K562 (cell line): Measurements from ENCODE around the gene PRRC2A. TPM values are rescaled to one million over a fixed set of nuclear protein-coding genes. Genes with fewer than 3 reads are reported as not detected.

ENCODE experiments used
- EHMT2 ChIP-seq: fragments of 450-650 bp; IDR thresholded peaks from 2 replicates; pipeline ENCODE4 v1.6.1; 2018; ENCODE audit warnings: antibody characterized with exemption
- ETS2 ChIP-seq: IDR thresholded peaks from 2 replicates; pipeline ENCODE4 v1.6.1; 2016; ENCODE audit warnings: borderline replicate concordance, missing genetic modification characterization, mild to moderate bottlenecking, moderate library complexity, missing compliant biosample characterization; ENCODE audit not compliant: poor library complexity, severe bottlenecking
- FOXA1 ChIP-seq: fragments of 450-650 bp; IDR thresholded peaks from 2 replicates; pipeline ENCODE4 v1.6.1; 2016; ENCODE audit warnings: mild to moderate bottlenecking, borderline replicate concordance
- KDM4B ChIP-seq, 2 experiments: fragments of 450-650 bp in 1 of 2; sonication (generic) in 1 of 2; IDR thresholded peaks; 2 replicates each; pipeline ENCODE4 v1.6.1; 2016 to 2017; ENCODE audit warnings: borderline replicate concordance in 2 of 2, antibody characterized with exemption in 1 of 2, low read depth in 1 of 2, mild to moderate bottlenecking in 1 of 2
- NEUROD1 ChIP-seq: fragments of 150-350 bp; IDR thresholded peaks from 2 replicates; pipeline ENCODE4 v1.6.1; 2014; ENCODE audit warnings: borderline replicate concordance, low read length, low read depth; ENCODE audit not compliant: partially characterized antibody
- POLR2B ChIP-seq: fragments of 450-650 bp; IDR thresholded peaks from 2 replicates; pipeline ENCODE4 v1.6.1; 2018; ENCODE audit warnings: low read depth; ENCODE audit not compliant: partially characterized antibody
- POLR2G ChIP-seq: fragments of 200-400 bp; formaldehyde crosslinking; IDR thresholded peaks from 2 replicates; pipeline ENCODE4 v1.6.1; 2017; ENCODE audit warnings: low read depth, mild to moderate bottlenecking, antibody characterized with exemption, low read length, moderate library complexity
- SMAD2 ChIP-seq: fragments of 150-350 bp; IDR thresholded peaks from 2 replicates; pipeline ENCODE4 v1.6.1; 2014; ENCODE audit warnings: low read depth, mild to moderate bottlenecking, low read length
- TRIM25 ChIP-seq: fragments of 450-650 bp; IDR thresholded peaks from 2 replicates; pipeline ENCODE4 v1.7.0; 2016; ENCODE audit warnings: borderline replicate concordance
- ZNF133 ChIP-seq: fragments of 250-450 bp; sonication (Bioruptor Pico); IDR thresholded peaks from 2 replicates; pipeline ENCODE4 v1.4.0; 2020; ENCODE audit warnings: mild to moderate bottlenecking
- ZNF398 ChIP-seq: fragments of 250-450 bp; sonication (Bioruptor Pico); IDR thresholded peaks from 2 replicates; pipeline ENCODE4 v1.8.0; 2021; ENCODE audit warnings: moderate library complexity, mild to moderate bottlenecking, inconsistent platforms
- ZNF644 ChIP-seq: fragments of 200-800 bp; sonication (Bioruptor generic); IDR thresholded peaks from 2 replicates; pipeline ENCODE4 v1.6.1; 2016; ENCODE audit warnings: low read depth, missing genetic modification characterization, missing compliant biosample characterization
- polyA plus RNA-seq, 8 experiments: library from polyadenylated mRNA; depleted of rRNA in 4 of 8; stranded (reverse) in 5 of 8; unstranded in 3 of 8; fragments of >200 nt; fragmentation: Nextera tagmentation in 2 of 8; fragmentation: Illumina TruSeq in 1 of 8; extraction: Ambion mirVana in 2 of 8; extraction: Trizol in 1 of 8; gene quantifications; 2 replicates each; pipeline versions ENCODE4 v1.2.1 to v1.2.3, GENCODE V29; 2011 to 2014; ENCODE audit warnings: inconsistent platforms in 1 of 8, missing spikeins in 1 of 8
- total RNA-seq, 7 experiments: library from RNA; depleted of rRNA in 6 of 7; stranded (reverse); fragments of >200 nt in 6 of 7; fragmentation: Illumina TruSeq in 2 of 7; extraction: Trizol in 2 of 7; gene quantifications; 2 replicates each; pipeline versions ENCODE4 v1.2.1 to v1.2.3, GENCODE V29; 2011 to 2021; ENCODE audit warnings: low replicate concordance in 1 of 7
- TF ChIP-seq, protein P1 (sequence below), 2 experiments: IDR thresholded peaks in 1 of 2; conservative IDR thresholded peaks in 1 of 2; 2 replicates each; pipeline ENCODE4 v1.6.1; 2016; ENCODE audit warnings: low read depth in 2 of 2, mild to moderate bottlenecking in 1 of 2, missing compliant biosample characterization in 1 of 2, missing genetic modification characterization in 1 of 2, moderate library complexity in 1 of 2
- TF ChIP-seq, protein P2 (sequence below), 2 experiments: IDR thresholded peaks; 2 replicates each; pipeline ENCODE4 v1.6.1; 2011; ENCODE audit warnings: borderline replicate concordance in 1 of 2, control low read depth in 1 of 2, low read depth in 1 of 2, low read length in 1 of 2, mild to moderate bottlenecking in 1 of 2, mixed read lengths in 1 of 2, moderate library complexity in 1 of 2; ENCODE audit not compliant: insufficient read depth in 1 of 2, insufficient read length in 1 of 2, poor library complexity in 1 of 2, severe bottlenecking in 1 of 2; ENCODE audit errors: extremely low read depth in 1 of 2
- TF ChIP-seq, protein P3 (sequence below): fragments of 450-650 bp; IDR thresholded peaks from one replicate; pipeline ENCODE4 v1.6.1; 2018; ENCODE audit warnings: mild to moderate bottlenecking, moderate library complexity; ENCODE audit not compliant: partially characterized antibody

The PRRC2A gene
- total and polyA plus RNA-seq, 9 of the 15 experiments (the other 6 are each of a cell fraction or from before 2014, with no cell fraction given), result 1.0 to 332 (median 63.0) TPM

DNA sequence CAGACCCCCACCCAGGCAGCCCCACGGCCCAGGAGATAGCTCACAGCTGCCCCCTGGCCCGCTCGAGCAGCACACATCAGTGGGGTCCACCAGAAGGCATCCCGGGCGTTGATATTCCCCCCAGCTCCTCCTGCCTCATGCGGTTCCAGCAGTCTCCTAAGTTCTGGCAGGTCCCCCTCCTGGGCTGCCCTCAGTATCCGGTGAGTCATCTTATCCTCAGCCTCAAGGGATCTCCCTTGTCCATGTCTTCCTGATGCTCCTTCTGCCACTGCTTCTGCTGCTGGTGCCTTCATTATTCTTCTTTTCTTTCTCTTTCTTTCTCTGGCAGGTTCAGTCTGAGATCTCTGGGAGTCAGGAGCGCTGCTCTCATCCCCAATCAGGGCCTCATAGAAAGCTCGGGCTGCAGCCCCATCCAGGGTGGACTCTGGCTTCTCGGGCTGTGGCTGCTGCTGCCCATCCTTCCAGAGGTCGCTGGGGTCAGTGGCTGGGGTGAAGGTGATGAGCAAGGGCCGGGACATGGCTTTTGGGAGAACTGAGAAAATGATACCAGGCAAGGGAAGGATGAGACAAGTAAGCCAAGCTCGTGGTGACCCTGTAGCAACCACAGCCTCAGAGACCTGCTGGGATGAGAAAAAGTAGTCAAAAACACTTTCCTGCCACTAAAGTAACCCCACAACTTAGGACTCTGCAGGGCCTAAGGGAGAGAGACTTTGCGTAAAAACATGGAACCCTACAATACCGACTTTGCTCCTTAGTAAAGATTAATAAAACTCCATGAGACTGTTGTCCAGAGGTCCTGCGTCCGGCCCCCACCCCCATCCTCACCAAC, 43.7 kb downstream of the PRRC2A start (continued):
- TF ChIP-seq ZNF398 (CRISPR knock-in tag) (no peak), EHMT2 (0 out of 2 replicates have a peak, but pooled peaks have one; percentile 32), TRIM25 (no peak), POLR2B (peak; percentile 57), KDM4B (IDR thresholded peaks at IDR 0.05; ENCODE audit: borderline replicate concordance in 2 of 2, low read depth in 1 of 2) (no peak), ETS2 (tag) (no peak), POLR2G (peak; percentile 91), NEUROD1 (peak; percentile 90), ZNF644 (no peak), ZNF133 (0 out of 2 replicates have a peak, but pooled peaks have one; percentile 52), FOXA1 (no peak), SMAD2 (no peak)
- TF ChIP-seq, protein P1, sequence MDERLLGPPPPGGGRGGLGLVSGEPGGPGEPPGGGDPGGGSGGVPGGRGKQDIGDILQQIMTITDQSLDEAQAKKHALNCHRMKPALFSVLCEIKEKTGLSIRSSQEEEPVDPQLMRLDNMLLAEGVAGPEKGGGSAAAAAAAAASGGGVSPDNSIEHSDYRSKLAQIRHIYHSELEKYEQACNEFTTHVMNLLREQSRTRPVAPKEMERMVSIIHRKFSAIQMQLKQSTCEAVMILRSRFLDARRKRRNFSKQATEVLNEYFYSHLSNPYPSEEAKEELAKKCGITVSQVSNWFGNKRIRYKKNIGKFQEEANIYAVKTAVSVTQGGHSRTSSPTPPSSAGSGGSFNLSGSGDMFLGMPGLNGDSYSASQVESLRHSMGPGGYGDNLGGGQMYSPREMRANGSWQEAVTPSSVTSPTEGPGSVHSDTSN (CRISPR knock-in tag; IDR thresholded peaks at IDR 0.05; ENCODE audit: low read depth), result no peak
- TF ChIP-seq, protein P1 (tag; conservative IDR thresholded peaks at IDR 0.05; ENCODE audit: low read depth), result 0 out of 2 replicates have a peak, but pooled peaks have one; percentile 7
- TF ChIP-seq, protein P2, sequence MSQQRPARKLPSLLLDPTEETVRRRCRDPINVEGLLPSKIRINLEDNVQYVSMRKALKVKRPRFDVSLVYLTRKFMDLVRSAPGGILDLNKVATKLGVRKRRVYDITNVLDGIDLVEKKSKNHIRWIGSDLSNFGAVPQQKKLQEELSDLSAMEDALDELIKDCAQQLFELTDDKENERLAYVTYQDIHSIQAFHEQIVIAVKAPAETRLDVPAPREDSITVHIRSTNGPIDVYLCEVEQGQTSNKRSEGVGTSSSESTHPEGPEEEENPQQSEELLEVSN (IDR thresholded peaks at IDR 0.05; ENCODE audit: borderline replicate concordance in 1 of 2, extremely low read depth in 1 of 2, insufficient read depth in 1 of 2, insufficient read length in 1 of 2, low read depth in 1 of 2, low read length in 1 of 2, poor library complexity in 1 of 2, severe bottlenecking in 1 of 2), result peak; percentile 32 to 79
- TF ChIP-seq, protein P3, sequence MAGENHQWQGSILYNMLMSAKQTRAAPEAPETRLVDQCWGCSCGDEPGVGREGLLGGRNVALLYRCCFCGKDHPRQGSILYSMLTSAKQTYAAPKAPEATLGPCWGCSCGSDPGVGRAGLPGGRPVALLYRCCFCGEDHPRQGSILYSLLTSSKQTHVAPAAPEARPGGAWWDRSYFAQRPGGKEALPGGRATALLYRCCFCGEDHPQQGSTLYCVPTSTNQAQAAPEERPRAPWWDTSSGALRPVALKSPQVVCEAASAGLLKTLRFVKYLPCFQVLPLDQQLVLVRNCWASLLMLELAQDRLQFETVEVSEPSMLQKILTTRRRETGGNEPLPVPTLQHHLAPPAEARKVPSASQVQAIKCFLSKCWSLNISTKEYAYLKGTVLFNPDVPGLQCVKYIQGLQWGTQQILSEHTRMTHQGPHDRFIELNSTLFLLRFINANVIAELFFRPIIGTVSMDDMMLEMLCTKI, result no peak
